ENCODE results near the gene SATB1. TPM values are rescaled to one million over a fixed set of nuclear protein-coding genes. Genes with fewer than 3 reads are reported as not detected.

The SATB1 gene
- polyA plus RNA-seq, 1 donor from 2014 or later, result 16.0 TPM

GRCh38 chr3:18415167-18415566, 10.0 kb downstream of the SATB1 start:
- TF ChIP-seq REST (IDR thresholded peaks at IDR 0.05; ENCODE audit: borderline replicate concordance), result no peak
- no peak for TF ChIP-seq TAF1 (IDR thresholded peaks at IDR 0.05; ENCODE audit: low read depth)
- no peak for TF ChIP-seq SMC3 (conservative IDR thresholded peaks at IDR 0.05; ENCODE audit: poor library complexity)
- no peak for TF ChIP-seq EP300 (conservative IDR thresholded peaks at IDR 0.05; ENCODE audit: poor library complexity, severe bottlenecking)
- no peak for TF ChIP-seq EZH2 (IDR thresholded peaks at IDR 0.05; ENCODE audit: borderline replicate concordance, insufficient read depth, low read length, poor library complexity, severe bottlenecking)
- no peak for TF ChIP-seq CTCF (IDR thresholded peaks at IDR 0.05; ENCODE audit: poor library complexity, severe bottlenecking)
- TF ChIP-seq RAD21 (conservative IDR thresholded peaks at IDR 0.05), result no peak
- no peak for TF ChIP-seq MXI1 (conservative IDR thresholded peaks at IDR 0.05; ENCODE audit: poor library complexity, severe bottlenecking)
- no peak for TF ChIP-seq POLR2AphosphoS5 (IDR thresholded peaks at IDR 0.05)
- no peak overlapping the region for H3K9ac ChIP-seq (ENCODE audit: low read length)
- H3K79me2 ChIP-seq (replicated peaks; ENCODE audit: insufficient read depth, low read length), result no peaks in the 10 kb centered on the region
- no peaks in the 10 kb centered on the region for H3K9me2 ChIP-seq (ENCODE audit: insufficient read depth, low read length)
- H3K4me2 ChIP-seq (ENCODE audit: low read length), result no peak overlapping the region
- no peaks in the 10 kb centered on the region for H3K36me3 ChIP-seq (ENCODE audit: insufficient read depth, low read length)
- H2AFZ ChIP-seq (ENCODE audit: low read depth, low read length), result no peak overlapping the region
- H4K20me1 ChIP-seq (ENCODE audit: insufficient read depth), result no peaks in the 10 kb centered on the region
- no peaks in the 10 kb centered on the region for H3K9me3 ChIP-seq (ENCODE audit: low read length)
- H3K27ac ChIP-seq (ENCODE audit: low read length), result no peak overlapping the region
- H3K27me3 ChIP-seq (ENCODE audit: insufficient read depth, low read depth, low read length), result no peaks in the 10 kb centered on the region
- no peaks in the 10 kb centered on the region for H3F3A ChIP-seq (ENCODE audit: insufficient read depth, low read length, poor library complexity, severe bottlenecking)
- no peak overlapping the region for H3K4me3 ChIP-seq (ENCODE audit: low read length)

GRCh38 chr3:18412684-18413083, 12.5 kb downstream of the SATB1 start:
- H3K27ac ChIP-seq (ENCODE audit: low read length), result no peak overlapping the region
- H3K36me3 ChIP-seq (ENCODE audit: insufficient read depth, low read length), result no peaks in the 10 kb centered on the region
- H3K9me2 ChIP-seq (ENCODE audit: insufficient read depth, low read length), result no peaks in the 10 kb centered on the region
- H2AFZ ChIP-seq (ENCODE audit: low read depth, low read length), result no peak overlapping the region
- H3K9me3 ChIP-seq (ENCODE audit: low read length), result no peaks in the 10 kb centered on the region
- H3K4me3 ChIP-seq (ENCODE audit: low read length), result no peak overlapping the region
- no peaks in the 10 kb centered on the region for H3F3A ChIP-seq (ENCODE audit: insufficient read depth, low read length, poor library complexity, severe bottlenecking)
- TF ChIP-seq EZH2 (IDR thresholded peaks at IDR 0.05; ENCODE audit: borderline replicate concordance, insufficient read depth, low read length, poor library complexity, severe bottlenecking) (no peak), EP300 (conservative IDR thresholded peaks at IDR 0.05; ENCODE audit: poor library complexity, severe bottlenecking) (no peak)
- H3K4me2 ChIP-seq (ENCODE audit: low read length), result no peak overlapping the region
- no peaks in the 10 kb centered on the region for H3K27me3 ChIP-seq (ENCODE audit: insufficient read depth, low read depth, low read length)
- H4K20me1 ChIP-seq (ENCODE audit: insufficient read depth), result no peaks in the 10 kb centered on the region
- H3K79me2 ChIP-seq (replicated peaks; ENCODE audit: insufficient read depth, low read length), result no peaks in the 10 kb centered on the region
- H3K9ac ChIP-seq (ENCODE audit: low read length), result no peak overlapping the region

- no peaks in the 10 kb centered on the region for H3K36me3 ChIP-seq (ENCODE audit: insufficient read depth, low read length)
- H3K4me2 ChIP-seq (ENCODE audit: low read length), result no peak overlapping the region
- no peaks in the 10 kb centered on the region for H3F3A ChIP-seq (ENCODE audit: insufficient read depth, low read length, poor library complexity, severe bottlenecking)
- no peak for TF ChIP-seq RAD21 (conservative IDR thresholded peaks at IDR 0.05)
- no peaks in the 10 kb centered on the region for H3K9me3 ChIP-seq (ENCODE audit: low read length)
- H4K20me1 ChIP-seq (ENCODE audit: insufficient read depth), result no peaks in the 10 kb centered on the region
- H3K9me2 ChIP-seq (ENCODE audit: insufficient read depth, low read length), result no peaks in the 10 kb centered on the region
- no peaks in the 10 kb centered on the region for H3K27me3 ChIP-seq (ENCODE audit: insufficient read depth, low read depth, low read length)
- H2AFZ ChIP-seq (ENCODE audit: low read depth, low read length), result no peak overlapping the region
- no peak overlapping the region for H3K27ac ChIP-seq (ENCODE audit: low read length)
- no peak overlapping the region for H3K4me3 ChIP-seq (ENCODE audit: low read length)
- H3K79me2 ChIP-seq (replicated peaks; ENCODE audit: insufficient read depth, low read length), result no peaks in the 10 kb centered on the region
- no peak overlapping the region for H3K9ac ChIP-seq (ENCODE audit: low read length)
Observed at GRCh38 chr3:18411541-18411940, 13.6 kb downstream of the SATB1 start.
